ENCODE data around the gene LMX1B. TPM values are rescaled to one million over a fixed set of nuclear protein-coding genes. Genes with fewer than 3 reads are reported as not detected.

The LMX1B gene
- total and polyA plus RNA-seq, 2 of the 4 experiments (the other 2 are of a cell fraction), result not detected

DNA sequence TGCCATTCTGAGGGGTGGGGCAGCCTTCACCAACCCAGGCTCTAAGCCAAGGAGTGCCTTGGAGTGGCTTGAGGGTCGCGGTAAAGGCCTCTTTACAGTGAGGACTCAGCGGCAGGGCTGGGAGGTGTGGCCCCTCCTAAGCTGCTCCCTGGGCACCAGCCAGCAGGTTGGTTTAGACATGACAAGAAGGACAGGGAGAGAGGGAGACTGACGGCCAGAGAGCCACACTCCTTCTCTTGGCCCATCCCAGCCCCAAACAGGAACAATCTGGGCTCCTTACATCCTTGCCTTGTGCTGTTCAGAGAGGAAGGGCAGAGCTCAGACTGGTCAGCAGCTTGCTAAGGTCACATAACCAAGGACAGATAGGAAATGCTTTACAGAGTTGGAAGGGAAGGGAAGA lies 94.5 kb downstream of the LMX1B start:
- Histone ChIP-seq H2BK20ac (ENCODE audit: low read depth, low read length) (no peak overlapping the region), H3K56ac (ENCODE audit: extremely low read depth, insufficient read depth, low read length) (no peak overlapping the region), H3K36me3 (ENCODE audit: control insufficient read depth, insufficient read depth, low read length) (no peaks in the 10 kb centered on the region), H3K14ac (replicated peaks; ENCODE audit: low read depth, low read length) (no peak overlapping the region), H3K79me1 (ENCODE audit: low read depth in 1 of 2, low read length in 2 of 2) (no peaks in the 10 kb centered on the region), H2AFZ (replicated peaks; ENCODE audit: low read length, poor library complexity) (no peak overlapping the region), H4K91ac (ENCODE audit: insufficient read depth, low read depth, low read length) (no peak overlapping the region), H2BK5ac (ENCODE audit: low read depth, low read length, poor library complexity, severe bottlenecking) (no peak overlapping the region), H2AK5ac (ENCODE audit: low read depth, low read length) (no peak overlapping the region), H3K4me3 (ENCODE audit: insufficient read depth, low read depth, low read length) (no peak overlapping the region), H3K9me1 (ENCODE audit: insufficient read depth, low read length) (no peaks in the 10 kb centered on the region), H3K4me2 (ENCODE audit: low read depth, low read length) (no peak overlapping the region), H3K9ac (ENCODE audit: low read depth, low read length) (no peak overlapping the region), H2BK120ac (ENCODE audit: low read depth, low read length) (no peak overlapping the region), H4K20me1 (ENCODE audit: insufficient read depth, low read length) (no peaks in the 10 kb centered on the region), H3K27ac (ENCODE audit: insufficient read depth, low read length) (no peak overlapping the region), H3K4ac (ENCODE audit: low read depth, low read length) (no peak overlapping the region), H4K8ac (ENCODE audit: low read depth in 2 of 2, low read length in 2 of 2) (no peak overlapping the region), H3K27me3 (ENCODE audit: control insufficient read depth, insufficient read depth, low read length) (peaks cover 31% of the 10 kb centered on the region), H3K18ac (ENCODE audit: low read depth, low read length) (no peak overlapping the region), H2AK9ac (replicated peaks; ENCODE audit: low read depth, low read length, poor library complexity) (no peak overlapping the region), H3K4me1 (ENCODE audit: control insufficient read depth, insufficient read depth, low read length) (no peaks in the 10 kb centered on the region; the same call in 1 of the 2 replicates), H3K9me3 (ENCODE audit: control insufficient read depth, insufficient read depth, low read length) (no peaks in the 10 kb centered on the region; the same call in 1 of the 2 replicates), H3K23ac (ENCODE audit: low read depth, low read length) (no peak overlapping the region), H4K5ac (ENCODE audit: low read depth, low read length) (no peak overlapping the region), H2BK15ac (ENCODE audit: low read depth, low read length) (no peak overlapping the region)
- ATAC-seq (ENCODE audit: low read depth) (no peak), DNase-seq (no peak)
- dilution Hi-C loops (cut with HindIII; ENCODE audit: low sequenced_read_pairs, unreplicated experiment) (no loop called here), intact Hi-C loops (cut with micrococcal nuclease) (no loop called here), in situ Hi-C loops (cut with MboI; ENCODE audit: low sequenced_read_pairs) (loop anchor here (5.0 kb wide), 1 partner anchor 74 kb away; no protein-coding TSS in a partner anchor)
- POLR2A ChIA-PET (ENCODE audit: unreplicated experiment), result no interaction called here
- no TSS peak for BruUV-seq (replicated peaks)
- WGBS, 2 experiments (ENCODE audit: extremely low coverage in 2 of 2, insufficient read length in 1 of 2), result no CpG with 5 or more reads among the region's 4 CpGs
- TF ChIP-seq BHLHE40 (IDR thresholded peaks at IDR 0.05; ENCODE audit: low read depth, low read length) (no peak), CHD1 (IDR thresholded peaks at IDR 0.05; ENCODE audit: low read depth, low read length) (no peak), NFE2L2 (IDR thresholded peaks at IDR 0.05; ENCODE audit: low read depth, low read length) (no peak), MXI1 (IDR thresholded peaks at IDR 0.05; ENCODE audit: borderline replicate concordance, low read depth, low read length) (no peak), RAD21 (IDR thresholded peaks at IDR 0.05; ENCODE audit: low read length) (no peak), CEBPB (IDR thresholded peaks at IDR 0.05; ENCODE audit: low read depth, low read length) (no peak), CTCF (conservative IDR thresholded peaks at IDR 0.05; ENCODE audit: low read depth, low read length) (no peak), MAZ (IDR thresholded peaks at IDR 0.05; ENCODE audit: borderline replicate concordance, low read depth, low read length) (no peak), RFX5 (IDR thresholded peaks at IDR 0.05; ENCODE audit: low read depth, low read length) (no peak), SMC3 (IDR thresholded peaks at IDR 0.05; ENCODE audit: low read depth, low read length) (no peak)
- TF ChIP-seq, protein P1, sequence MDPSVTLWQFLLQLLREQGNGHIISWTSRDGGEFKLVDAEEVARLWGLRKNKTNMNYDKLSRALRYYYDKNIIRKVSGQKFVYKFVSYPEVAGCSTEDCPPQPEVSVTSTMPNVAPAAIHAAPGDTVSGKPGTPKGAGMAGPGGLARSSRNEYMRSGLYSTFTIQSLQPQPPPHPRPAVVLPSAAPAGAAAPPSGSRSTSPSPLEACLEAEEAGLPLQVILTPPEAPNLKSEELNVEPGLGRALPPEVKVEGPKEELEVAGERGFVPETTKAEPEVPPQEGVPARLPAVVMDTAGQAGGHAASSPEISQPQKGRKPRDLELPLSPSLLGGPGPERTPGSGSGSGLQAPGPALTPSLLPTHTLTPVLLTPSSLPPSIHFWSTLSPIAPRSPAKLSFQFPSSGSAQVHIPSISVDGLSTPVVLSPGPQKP (IDR thresholded peaks at IDR 0.05; ENCODE audit: borderline replicate concordance, low read depth, low read length), result no peak
- CTCF ChIA-PET, result no interaction called here

All from IMR-90 (cell line).